ENCODE measurements around the gene KCMF1. TPM values are rescaled to one million over a fixed set of nuclear protein-coding genes. Genes with fewer than 3 reads are reported as not detected.

Gene KCMF1
- total and polyA plus RNA-seq, 9 of the 15 experiments (the other 6 are each of a cell fraction or from before 2014, with no cell fraction given), result 6.8 to 88.2 (median 46.5) TPM

DNA sequence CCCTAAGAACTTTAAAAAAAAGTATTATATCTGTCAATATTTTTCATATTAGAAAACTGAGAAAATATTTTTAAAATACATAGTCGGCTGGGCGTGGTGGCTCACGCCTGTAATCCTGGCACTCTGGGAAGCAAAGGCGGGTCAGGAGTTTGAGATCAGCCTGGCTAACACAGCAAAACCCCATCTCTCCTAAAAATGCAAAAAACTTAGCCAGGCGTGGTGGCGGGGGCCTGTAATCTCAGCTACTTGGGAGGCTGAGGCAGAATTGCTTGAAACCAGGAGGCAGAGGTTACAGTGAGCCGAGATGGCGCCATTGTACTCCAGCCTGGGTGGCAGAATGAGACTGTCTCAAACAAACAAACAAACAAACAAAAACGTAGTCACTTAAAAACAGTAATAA, 5.1 kb upstream of the KCMF1 start:
- WGBS (ENCODE audit: insufficient coverage, low coverage, missing lambda C conversion rate), result 95% methylated on average over 9 of the region's 9 CpGs
- ATAC-seq (no peak), FAIRE-seq (no peak), DNase-seq (ENCODE audit: extremely low read depth in 1 of 4, low spot score in 3 of 4) (no peak)
- Histone ChIP-seq H3K79me2 (ENCODE audit: control insufficient read depth, insufficient read depth, low read length) (peaks cover 34% of the 10 kb centered on the region), H3K27me3 (ENCODE audit: control insufficient read depth in 2 of 2, insufficient read depth in 2 of 2, low read length in 2 of 2) (no peaks in the 10 kb centered on the region), H3K4me3 (no peak overlapping the region), H3K4me2 (ENCODE audit: insufficient read depth, low read length) (no peak overlapping the region), H2AFZ (ENCODE audit: low read depth, low read length) (no peak overlapping the region), H3K9me3 (replicated peaks; ENCODE audit: control insufficient read depth, insufficient read depth, low read depth, low read length) (no peaks in the 10 kb centered on the region), H3K9me1 (ENCODE audit: control insufficient read depth, insufficient read depth, low read length) (no peaks in the 10 kb centered on the region), H3K9ac (ENCODE audit: insufficient read depth in 1 of 2, low read depth in 2 of 2, low read length in 2 of 2) (no peak overlapping the region), H4K20me1 (replicated peaks; ENCODE audit: control insufficient read depth, insufficient read depth, low read length) (no peaks in the 10 kb centered on the region), H3K4me1 (replicated peaks in 1 of 2; ENCODE audit: control insufficient read depth in 2 of 2, insufficient read depth in 2 of 2, low read length in 2 of 2) (peaks cover 9 to 11% of the 10 kb centered on the region in 2 experiments; a peak in 4 of 5 replicates), H3K27ac (ENCODE audit: extremely low read depth, low read depth, low read length) (no peak overlapping the region), H3K36me3 (ENCODE audit: control insufficient read depth, insufficient read depth, low read length) (peaks cover 30% of the 10 kb centered on the region)
- CTCF ChIA-PET (ENCODE audit: low intra/inter-chr PET ratio), result no interaction called here
- in situ Hi-C loops (cut with MboI), result no loop called here
- POLR2A ChIA-PET, result no interaction called here
- TF ChIP-seq EZH2 (IDR thresholded peaks at IDR 0.05; ENCODE audit: borderline replicate concordance, low read depth, low read length) (no peak), ZNF449 (CRISPR knock-in tag; IDR thresholded peaks at IDR 0.05) (no peak), ZNF133 (CRISPR knock-in tag; IDR thresholded peaks at IDR 0.05) (no peak), CC2D1A (IDR thresholded peaks at IDR 0.05) (no peak), SIRT6 (IDR thresholded peaks at IDR 0.05; ENCODE audit: low read depth, low read length) (no peak)
- no TSS peak for BruUV-seq (replicated peaks)
- intact Hi-C loops (cut with micrococcal nuclease), result no loop called here

DNA sequence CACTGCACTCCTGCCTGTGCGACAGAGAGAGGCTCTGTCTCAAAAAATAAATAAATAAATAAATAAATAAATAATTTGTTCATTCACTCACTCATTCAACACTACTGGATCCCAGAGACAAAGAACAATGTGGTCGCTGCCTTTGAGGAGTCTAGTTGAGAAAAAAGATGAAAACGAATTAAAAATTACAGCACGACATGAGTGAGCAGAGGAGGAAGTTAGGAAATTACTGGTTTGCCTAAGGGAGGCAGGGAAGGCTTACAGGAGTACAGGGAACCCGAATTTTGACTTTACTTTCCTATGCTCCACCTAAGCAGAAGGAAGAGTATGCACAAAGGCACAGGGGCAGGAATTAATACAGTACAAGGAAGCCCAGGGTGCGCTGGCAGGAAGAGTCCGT, 4.2 kb upstream of the KCMF1 start:
- Histone ChIP-seq H3K9ac (ENCODE audit: insufficient read depth in 1 of 2, low read depth in 2 of 2, low read length in 2 of 2) (no peak overlapping the region), H3K4me2 (ENCODE audit: insufficient read depth, low read length) (no peak overlapping the region), H3K27ac (ENCODE audit: extremely low read depth, low read depth, low read length) (no peak overlapping the region), H3K27me3 (ENCODE audit: control insufficient read depth in 2 of 2, insufficient read depth in 2 of 2, low read length in 2 of 2) (no peaks in the 10 kb centered on the region), H3K9me3 (replicated peaks; ENCODE audit: control insufficient read depth, insufficient read depth, low read depth, low read length) (no peaks in the 10 kb centered on the region), H3K4me1 (replicated peaks in 1 of 2; ENCODE audit: control insufficient read depth in 2 of 2, insufficient read depth in 2 of 2, low read length in 2 of 2) (peaks cover 9 to 12% of the 10 kb centered on the region in 2 experiments; a peak in 4 of 5 replicates), H2AFZ (ENCODE audit: low read depth, low read length) (no peak overlapping the region), H3K36me3 (ENCODE audit: control insufficient read depth, insufficient read depth, low read length) (peaks cover 30% of the 10 kb centered on the region), H3K4me3 (no peak overlapping the region), H4K20me1 (replicated peaks; ENCODE audit: control insufficient read depth, insufficient read depth, low read length) (no peaks in the 10 kb centered on the region), H3K79me2 (ENCODE audit: control insufficient read depth, insufficient read depth, low read length) (peaks cover 39% of the 10 kb centered on the region), H3K9me1 (ENCODE audit: control insufficient read depth, insufficient read depth, low read length) (no peaks in the 10 kb centered on the region)
- ChIA-PET CTCF (ENCODE audit: low intra/inter-chr PET ratio) (no interaction called here), POLR2A (interaction anchor here (0.5 kb wide), 1 partner anchor 214 kb away, joined by 3 read pairs; no protein-coding TSS in a partner anchor)
- in situ Hi-C loops (cut with MboI), result no loop called here
- no TSS peak for BruUV-seq (replicated peaks)
- intact Hi-C loops (cut with micrococcal nuclease), result no loop called here
- no peak for FAIRE-seq
- no peak for DNase-seq (ENCODE audit: extremely low read depth in 1 of 4, low spot score in 3 of 4)
- no peak for ATAC-seq
- WGBS (ENCODE audit: insufficient coverage, low coverage, missing lambda C conversion rate), result 89% methylated on average over 7 of the region's 7 CpGs
- TF ChIP-seq, protein P1, sequence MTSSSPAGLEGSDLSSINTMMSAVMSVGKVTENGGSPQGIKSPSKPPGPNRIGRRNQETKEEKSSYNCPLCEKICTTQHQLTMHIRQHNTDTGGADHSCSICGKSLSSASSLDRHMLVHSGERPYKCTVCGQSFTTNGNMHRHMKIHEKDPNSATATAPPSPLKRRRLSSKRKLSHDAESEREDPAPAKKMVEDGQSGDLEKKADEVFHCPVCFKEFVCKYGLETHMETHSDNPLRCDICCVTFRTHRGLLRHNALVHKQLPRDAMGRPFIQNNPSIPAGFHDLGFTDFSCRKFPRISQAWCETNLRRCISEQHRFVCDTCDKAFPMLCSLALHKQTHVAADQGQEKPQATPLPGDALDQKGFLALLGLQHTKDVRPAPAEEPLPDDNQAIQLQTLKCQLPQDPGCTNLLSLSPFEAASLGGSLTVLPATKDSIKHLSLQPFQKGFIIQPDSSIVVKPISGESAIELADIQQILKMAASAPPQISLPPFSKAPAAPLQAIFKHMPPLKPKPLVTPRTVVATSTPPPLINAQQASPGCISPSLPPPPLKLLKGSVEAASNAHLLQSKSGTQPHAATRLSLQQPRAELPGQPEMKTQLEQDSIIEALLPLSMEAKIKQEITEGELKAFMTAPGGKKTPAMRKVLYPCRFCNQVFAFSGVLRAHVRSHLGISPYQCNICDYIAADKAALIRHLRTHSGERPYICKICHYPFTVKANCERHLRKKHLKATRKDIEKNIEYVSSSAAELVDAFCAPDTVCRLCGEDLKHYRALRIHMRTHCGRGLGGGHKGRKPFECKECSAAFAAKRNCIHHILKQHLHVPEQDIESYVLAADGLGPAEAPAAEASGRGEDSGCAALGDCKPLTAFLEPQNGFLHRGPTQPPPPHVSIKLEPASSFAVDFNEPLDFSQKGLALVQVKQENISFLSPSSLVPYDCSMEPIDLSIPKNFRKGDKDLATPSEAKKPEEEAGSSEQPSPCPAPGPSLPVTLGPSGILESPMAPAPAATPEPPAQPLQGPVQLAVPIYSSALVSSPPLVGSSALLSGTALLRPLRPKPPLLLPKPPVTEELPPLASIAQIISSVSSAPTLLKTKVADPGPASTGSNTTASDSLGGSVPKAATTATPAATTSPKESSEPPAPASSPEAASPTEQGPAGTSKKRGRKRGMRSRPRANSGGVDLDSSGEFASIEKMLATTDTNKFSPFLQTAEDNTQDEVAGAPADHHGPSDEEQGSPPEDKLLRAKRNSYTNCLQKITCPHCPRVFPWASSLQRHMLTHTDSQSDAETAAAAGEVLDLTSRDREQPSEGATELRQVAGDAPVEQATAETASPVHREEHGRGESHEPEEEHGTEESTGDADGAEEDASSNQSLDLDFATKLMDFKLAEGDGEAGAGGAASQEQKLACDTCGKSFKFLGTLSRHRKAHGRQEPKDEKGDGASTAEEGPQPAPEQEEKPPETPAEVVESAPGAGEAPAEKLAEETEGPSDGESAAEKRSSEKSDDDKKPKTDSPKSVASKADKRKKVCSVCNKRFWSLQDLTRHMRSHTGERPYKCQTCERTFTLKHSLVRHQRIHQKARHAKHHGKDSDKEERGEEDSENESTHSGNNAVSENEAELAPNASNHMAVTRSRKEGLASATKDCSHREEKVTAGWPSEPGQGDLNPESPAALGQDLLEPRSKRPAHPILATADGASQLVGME (CRISPR knock-in tag; IDR thresholded peaks at IDR 0.05), result no peak
- no peak for TF ChIP-seq ZNF778 (CRISPR knock-in tag; IDR thresholded peaks at IDR 0.05)

Measured in K562 (cell line).